ENCODE results near the gene ABHD17A. TPM values are rescaled to one million over a fixed set of nuclear protein-coding genes. Genes with fewer than 3 reads are reported as not detected.

The ABHD17A gene
- total and polyA plus RNA-seq, 8 donors, result 25.7 to 177 (median 74.2) TPM

DNA sequence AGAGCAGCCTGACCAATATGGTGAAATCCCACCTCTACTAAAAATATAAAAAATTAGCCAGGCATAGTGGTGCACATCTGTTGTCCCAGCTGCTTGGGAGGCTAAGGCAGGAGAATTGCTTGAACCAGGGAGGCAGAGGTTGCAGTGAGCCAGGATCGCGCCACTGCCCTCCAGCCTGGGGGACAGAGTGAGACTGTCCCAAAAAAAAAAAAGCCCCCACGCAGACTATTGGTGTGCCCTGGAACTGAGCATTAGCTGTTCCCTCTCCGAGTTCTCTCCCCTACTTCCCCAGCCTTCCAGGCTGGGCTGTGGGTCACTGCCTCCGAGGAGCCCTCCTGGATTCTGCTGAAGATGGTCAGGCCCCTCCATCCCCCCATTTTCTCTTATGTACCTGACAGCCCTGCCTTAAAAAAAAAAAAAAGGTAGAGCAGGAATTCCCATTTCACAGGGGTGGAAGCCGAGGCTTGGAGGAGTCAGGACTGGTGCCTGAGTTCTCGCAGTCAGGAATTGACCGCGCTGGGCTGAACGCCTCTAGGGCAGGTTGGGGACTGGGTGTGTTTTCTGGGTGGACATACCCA is 21.8 kb upstream of the ABHD17A start:
- no peaks in the 10 kb centered on the region for H3K9me3 ChIP-seq
- intact Hi-C loops (cut with DNase I; ENCODE audit: low total_unique reads), result no loop called here
- peaks cover under 1 to 10% (median 4%) of the 10 kb centered on the region in 4 donors for H3K36me3 ChIP-seq
- H3K4me3 ChIP-seq, result peak overlapping the region in 1 of 4 donors; percentile 43
- TF ChIP-seq POLR2AphosphoS5 (IDR thresholded peaks at IDR 0.05) (no peak), CTCF (IDR thresholded peaks at IDR 0.05) (no peak)
- H3K27ac ChIP-seq, result peak overlapping the region; percentile 78 to 94 (median 90)
- DNase-seq, result no peak
- no peaks in the 10 kb centered on the region for H3K27me3 ChIP-seq
- peaks cover 38 to 72% (median 64%) of the 10 kb centered on the region in 4 donors for H3K4me1 ChIP-seq
- 67 to 87% (median 82%) methylated on average over 5 to 10 of the region's 10 CpGs for WGBS, 5 donors

GRCh38 chr19:1905863-1906375 is 20.6 kb upstream of the ABHD17A start:
- Histone ChIP-seq H3K36me3 (peaks cover 0 to 7% (median 0%) of the 10 kb centered on the region in 4 donors), H3K4me1 (peaks cover 38 to 62% (median 55%) of the 10 kb centered on the region in 4 donors), H3K27ac (peak overlapping the region; percentile 78 to 94 (median 93)), H3K4me3 (peak overlapping the region; percentile 63 to 77 (median 65)), H3K27me3 (no peaks in the 10 kb centered on the region), H3K9me3 (no peaks in the 10 kb centered on the region)
- TF ChIP-seq CTCF (IDR thresholded peaks at IDR 0.05) (no peak), POLR2AphosphoS5 (IDR thresholded peaks at IDR 0.05) (no peak), POLR2A (IDR thresholded peaks at IDR 0.05) (no peak), EP300 (IDR thresholded peaks at IDR 0.05) (no peak)
- DNase-seq, result no peak
- intact Hi-C loops (cut with DNase I; ENCODE audit: low total_unique reads), result no loop called here
- whole genome bisulfite sequencing, 5 donors, result 71 to 78% (median 71%) methylated on average over 15 of the region's 15 CpGs

GRCh38 chr19:1905110-1905862 is 20.0 kb upstream of the ABHD17A start, which contains the start of the genes ADAT3 and SCAMP4:
Gene ADAT3 (plus strand): TSS chr19:1905399. CDS start chr19:1912048, 6,649 bp downstream.
Gene SCAMP4 (plus strand): TSS chr19:1905399. CDS start chr19:1915020, 9,621 bp downstream.
- WGBS, 5 donors, result 0 to 1% (median 1%) methylated on average over 39 to 92 of the region's 92 CpGs
- peak within 1 kb of the TSS; percentile 78 to 94 (median 93) for H3K27ac ChIP-seq
- H3K4me3 ChIP-seq, result peak within 1 kb of the TSS; percentile 63 to 77 (median 65)
- no peaks in the 10 kb centered on the region for H3K9me3 ChIP-seq
- peaks cover 38 to 61% (median 54%) of the 10 kb centered on the region in 4 donors for H3K4me1 ChIP-seq
- TF ChIP-seq POLR2A (IDR thresholded peaks at IDR 0.05) (peak in 1 of 4 donors; percentile 38), EP300 (IDR thresholded peaks at IDR 0.05) (no peak), POLR2AphosphoS5 (IDR thresholded peaks at IDR 0.05) (peak; percentile 77 to 95 (median 84)), CTCF (IDR thresholded peaks at IDR 0.05) (no peak)
- intact Hi-C loops (cut with DNase I; ENCODE audit: low total_unique reads), result no loop called here
- peak; percentile 99 to 100 for DNase-seq
- no peaks in the 10 kb centered on the region for H3K27me3 ChIP-seq
- peaks cover 0 to 7% (median 0%) of the 10 kb centered on the region in 4 donors for H3K36me3 ChIP-seq

DNA sequence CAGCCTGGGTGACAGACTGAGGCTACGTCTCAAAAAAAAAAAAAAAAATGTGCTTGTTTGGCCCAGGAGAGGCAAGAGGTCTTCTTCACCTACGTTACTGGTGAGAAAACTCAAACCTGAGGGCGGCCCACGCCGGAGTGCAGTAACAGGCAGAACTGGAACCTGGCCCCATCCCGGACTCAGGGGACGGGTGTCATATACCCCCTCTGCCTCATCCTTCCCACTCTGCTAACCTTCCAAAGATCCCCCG is 19.5 kb upstream of the ABHD17A start:
- 33 to 41% (median 36%) methylated on average over 8 of the region's 8 CpGs for WGBS, 5 donors

More for the DNA sequence above, 19.5 kb upstream of the ABHD17A start:
- intact Hi-C loops (cut with DNase I; ENCODE audit: low total_unique reads), result no loop called here
- Histone ChIP-seq H3K27ac (peak overlapping the region; percentile 36 to 94 (median 84)), H3K36me3 (peaks cover 0 to 7% (median 0%) of the 10 kb centered on the region in 4 donors), H3K4me1 (peaks cover 35 to 56% (median 49%) of the 10 kb centered on the region in 4 donors), H3K4me3 (peak overlapping the region in 3 of 4 donors; percentile 63 to 77 (median 67)), H3K9me3 (no peaks in the 10 kb centered on the region), H3K27me3 (no peaks in the 10 kb centered on the region)
- TF ChIP-seq POLR2A (IDR thresholded peaks at IDR 0.05), result no peak
- TF ChIP-seq EP300 (IDR thresholded peaks at IDR 0.05), result no peak
- TF ChIP-seq CTCF (IDR thresholded peaks at IDR 0.05), result no peak
- TF ChIP-seq POLR2AphosphoS5 (IDR thresholded peaks at IDR 0.05), result no peak
- no peak for DNase-seq
